ENCODE results near the gene C7orf57. TPM values are rescaled to one million over a fixed set of nuclear protein-coding genes. Genes with fewer than 3 reads are reported as not detected.

C7orf57 gene
- total and polyA plus RNA-seq, 2 donors (not counting 3 experiments of a cell fraction or from before 2014, with no cell fraction given): not detected

- Histone ChIP-seq H3K27ac (ENCODE audit: insufficient read depth, low read depth, low read length) (no peak overlapping the region), H3K4me3 (replicated peaks in 1 of 3; ENCODE audit: insufficient read depth in 1 of 3, low read depth in 1 of 3, low read length in 3 of 3) (no peak overlapping the region), H3K79me2 (ENCODE audit: control insufficient read depth, insufficient read depth, low read length) (no peaks in the 10 kb centered on the region), H3K9ac (replicated peaks; ENCODE audit: extremely low read depth, insufficient read depth, low read length) (no peak overlapping the region), H3K4me2 (ENCODE audit: insufficient read depth, low read length) (no peak overlapping the region), H4K20me1 (replicated peaks; ENCODE audit: control insufficient read depth, extremely low read depth, insufficient read depth, low read length) (no peaks in the 10 kb centered on the region), H2AFZ (ENCODE audit: low read depth, low read length) (no peak overlapping the region), H3K9me3 (replicated peaks; ENCODE audit: control insufficient read depth, insufficient read depth, low read length) (no peaks in the 10 kb centered on the region), H3K9me1 (replicated peaks; ENCODE audit: control insufficient read depth, extremely low read depth, insufficient read depth, low read length) (no peaks in the 10 kb centered on the region), H3K4me1 (ENCODE audit: control insufficient read depth, extremely low read depth, insufficient read depth, low read length) (no peaks in the 10 kb centered on the region), H3K27me3 (ENCODE audit: control insufficient read depth in 2 of 2, insufficient read depth in 2 of 2, low read length in 2 of 2) (no peaks in the 10 kb centered on the region), H3K36me3 (ENCODE audit: control insufficient read depth in 2 of 2, extremely low read depth in 1 of 2, insufficient read depth in 2 of 2, low read length in 2 of 2) (no peaks in the 10 kb centered on the region)
- FAIRE-seq: no peak
- ChIA-PET CTCF (no interaction called here), POLR2A (no interaction called here)
- dilution Hi-C loops (cut with MboI; ENCODE audit: extremely low pct_ligation_motif_present, low sequenced_read_pairs) (no loop called here), intact Hi-C loops (cut with micrococcal nuclease) (no loop called here)
- no peak for TF ChIP-seq CTCF (IDR thresholded peaks at IDR 0.05; ENCODE audit: extremely low read depth in 1 of 2, insufficient read depth in 1 of 2, low read depth in 1 of 2, low read length in 2 of 2)
- no peak for TF ChIP-seq GATA2 (IDR thresholded peaks at IDR 0.05; ENCODE audit: insufficient read depth, insufficient read length, low read depth, low read length)
- no peak for TF ChIP-seq MYC (IDR thresholded peaks at IDR 0.05; ENCODE audit: low read depth, low read length)
- no TSS peak for BruUV-seq (replicated peaks)
- DNase-seq (ENCODE audit: low read depth, low spot score): no peak
Measured at GRCh38 chr7:48063985-48064384, 28.6 kb downstream of the C7orf57 start.

- no peak overlapping the region for H3K27ac ChIP-seq (ENCODE audit: insufficient read depth, low read depth, low read length)
- ChIA-PET POLR2A (no interaction called here), CTCF (no interaction called here)
- no peak for FAIRE-seq
- no peaks in the 10 kb centered on the region for H3K27me3 ChIP-seq (ENCODE audit: control insufficient read depth in 2 of 2, insufficient read depth in 2 of 2, low read length in 2 of 2)
- no peaks in the 10 kb centered on the region for H3K36me3 ChIP-seq (ENCODE audit: control insufficient read depth in 2 of 2, extremely low read depth in 1 of 2, insufficient read depth in 2 of 2, low read length in 2 of 2)
- dilution Hi-C loops (cut with MboI; ENCODE audit: extremely low pct_ligation_motif_present, low sequenced_read_pairs): no loop called here
- BruUV-seq (replicated peaks): no TSS peak
- H3K9me1 ChIP-seq (replicated peaks; ENCODE audit: control insufficient read depth, extremely low read depth, insufficient read depth, low read length): no peaks in the 10 kb centered on the region
- no peak overlapping the region for H3K9ac ChIP-seq (replicated peaks; ENCODE audit: extremely low read depth, insufficient read depth, low read length)
- H3K9me3 ChIP-seq (replicated peaks; ENCODE audit: control insufficient read depth, insufficient read depth, low read length): no peaks in the 10 kb centered on the region
- intact Hi-C loops (cut with micrococcal nuclease): no loop called here
- H3K4me3 ChIP-seq (replicated peaks in 1 of 3; ENCODE audit: insufficient read depth in 1 of 3, low read depth in 1 of 3, low read length in 3 of 3): no peak overlapping the region
- H2AFZ ChIP-seq (ENCODE audit: low read depth, low read length): no peak overlapping the region
- TF ChIP-seq POLR2AphosphoS5 (IDR thresholded peaks at IDR 0.05; ENCODE audit: insufficient read depth, low read depth, low read length): no peak
- TF ChIP-seq JUN (IDR thresholded peaks at IDR 0.05; ENCODE audit: borderline replicate concordance, insufficient read depth, insufficient read length, low read depth): no peak
- no peak for TF ChIP-seq CTCF (IDR thresholded peaks at IDR 0.05; ENCODE audit: extremely low read depth in 1 of 2, insufficient read depth in 1 of 2, low read depth in 1 of 2, low read length in 2 of 2)
- TF ChIP-seq MAX (IDR thresholded peaks at IDR 0.05; ENCODE audit: insufficient read depth, insufficient read length): no peak
- no peak for TF ChIP-seq FOS (IDR thresholded peaks at IDR 0.05; ENCODE audit: borderline replicate concordance, insufficient read depth, low read length)
- TF ChIP-seq EZH2 (IDR thresholded peaks at IDR 0.05; ENCODE audit: borderline replicate concordance, low read depth, low read length, severe bottlenecking): no peak
- no peak for TF ChIP-seq MYC (IDR thresholded peaks at IDR 0.05; ENCODE audit: low read depth, low read length)
- no peak for TF ChIP-seq GATA2 (IDR thresholded peaks at IDR 0.05; ENCODE audit: insufficient read depth, insufficient read length, low read depth, low read length)
- TF ChIP-seq POLR2A (IDR thresholded peaks at IDR 0.05; ENCODE audit: low read depth, low read length): no peak
- DNase-seq (ENCODE audit: low read depth, low spot score): no peak
- no peak overlapping the region for H3K4me2 ChIP-seq (ENCODE audit: insufficient read depth, low read length)
- no peaks in the 10 kb centered on the region for H3K79me2 ChIP-seq (ENCODE audit: control insufficient read depth, insufficient read depth, low read length)
- H3K4me1 ChIP-seq (ENCODE audit: control insufficient read depth, extremely low read depth, insufficient read depth, low read length): no peaks in the 10 kb centered on the region
- H4K20me1 ChIP-seq (replicated peaks; ENCODE audit: control insufficient read depth, extremely low read depth, insufficient read depth, low read length): no peaks in the 10 kb centered on the region
Measured at GRCh38 chr7:48067475-48067874, 32.1 kb downstream of the C7orf57 start.
